ENCODE data around the gene UGT2B17. TPM values are rescaled to one million over a fixed set of nuclear protein-coding genes. Genes with fewer than 3 reads are reported as not detected.

UGT2B17 gene
- not detected in 2 replicates for total RNA-seq

GRCh38 chr4:68576272-68577125 lies at the start of gene UGT2B17:
Gene UGT2B17, minus strand, starts transcription at chr4:68576322. Its CDS starts 7,838 bp downstream, at chr4:68568484.

Other genes starting within 250 kb of the UGT2B17 start
- gene YTHDC1, start 226.2 kb downstream of the UGT2B17 start, total RNA-seq = 22.8 and 26.6 TPM in 2 replicates
- gene TMPRSS11E, start 128.9 kb downstream of the UGT2B17 start, total RNA-seq = 0.04 and 0.62 TPM in 2 replicates
- not detected in 2 replicates for gene UGT2B15, start 94.3 kb upstream of the UGT2B17 start, total RNA-seq
- not detected in 2 replicates for gene UGT2B10, start 239.7 kb upstream of the UGT2B17 start, total RNA-seq